SK-N-SH (cell line): ENCODE data around the gene MAPK8IP3. TPM values are rescaled to one million over a fixed set of nuclear protein-coding genes. Genes with fewer than 3 reads are reported as not detected.
A peak's percentile ranks its signal among the peaks of the same experiment; 100 is the strongest.
"Not testable (repeated sequence)": the region's sequence is repeated elsewhere in the genome, so short reads cannot be mapped to it uniquely, and the experiment has no call there.

Experiments
- CTCF ChIA-PET: fragments of 300-600, 350-600 bp; formaldehyde crosslinking; extraction: SDS; loops from one replicate; lab custom pipeline; 2021; lab: Yijun Ruan, JAX
- POLR2A ChIA-PET: fragments of 350-600 bp; sonication (Branson Sonifier 250); formaldehyde crosslinking; extraction: SDS; loops from one replicate; lab custom pipeline; 2020; ENCODE audit warnings: antibody characterized with exemption, inconsistent platforms; lab: Yijun Ruan, JAX
- DNase-seq: peaks from one replicate; pipeline ENCODE4 v3.0.0; 2012
- H2AFZ ChIP-seq: fragments of 200-600 bp; sonication (generic); 2 replicates; pipeline ENCODE4 v1.8.1; 2016; ENCODE audit warnings: antibody characterized with exemption, mild to moderate bottlenecking, low read depth
- H3F3A ChIP-seq: fragments of 200-600 bp; sonication (generic); replicated peaks from 2 replicates; pipeline ENCODE3; 2016; ENCODE audit warnings: antibody characterized with exemption, mild to moderate bottlenecking; ENCODE audit not compliant: insufficient read depth
- H3K27ac ChIP-seq, 2 experiments: fragments of 200-500 bp in 1 of 2; fragments of 200-600 bp in 1 of 2; sonication (Bioruptor generic) in 1 of 2; sonication (generic), shearing (Covaris generic) in 1 of 2; 2 replicates each; pipeline versions ENCODE4 v1.5.1 to v1.6.1; 2014 to 2016; ENCODE audit warnings: low read depth in 2 of 2, inconsistent platforms in 1 of 2, low read length in 1 of 2, mild to moderate bottlenecking in 1 of 2, mixed read lengths in 1 of 2
- H3K27me3 ChIP-seq: fragments of 200-600 bp; sonication (generic), shearing (Covaris generic); 2 replicates; pipeline ENCODE4 v1.6.1; 2016; ENCODE audit warnings: mixed run types; ENCODE audit not compliant: insufficient read depth
- H3K36me3 ChIP-seq, 2 experiments: fragments of 200-500 bp in 1 of 2; fragments of 200-600 bp in 1 of 2; sonication (Bioruptor generic) in 1 of 2; sonication (generic) in 1 of 2; replicated peaks in 1 of 2; 2 replicates each; pipeline versions ENCODE3 to v1.5.1; 2014 to 2016; ENCODE audit warnings: low read length in 1 of 2, mild to moderate bottlenecking in 1 of 2; ENCODE audit not compliant: insufficient read depth in 2 of 2, control insufficient read depth in 1 of 2
- H3K4me1 ChIP-seq, 2 experiments: fragments of 200-500 bp in 1 of 2; fragments of 200-600 bp in 1 of 2; sonication (Bioruptor generic) in 1 of 2; sonication (generic), shearing (Covaris generic) in 1 of 2; 2 replicates each; pipeline versions ENCODE4 v1.5.1 to v1.6.1; 2014 to 2016; ENCODE audit warnings: low read depth in 1 of 2, low read length in 1 of 2, mixed run types in 1 of 2; ENCODE audit not compliant: insufficient read depth in 2 of 2, control insufficient read depth in 1 of 2
- H3K4me2 ChIP-seq: fragments of 200-600 bp; sonication (generic), shearing (Covaris generic); 2 replicates; pipeline ENCODE4 v1.6.1; 2017; ENCODE audit warnings: mixed run types
- H3K4me3 ChIP-seq, 2 experiments: fragments of 200-500 bp in 1 of 2; fragments of 200-600 bp in 1 of 2; sonication (Bioruptor generic) in 1 of 2; sonication (generic), shearing (Covaris generic) in 1 of 2; 2 replicates each; pipeline versions ENCODE4 v1.5.1 to v1.8.1; 2014 to 2016; ENCODE audit warnings: low read depth in 2 of 2, inconsistent platforms in 1 of 2, low read length in 1 of 2, mild to moderate bottlenecking in 1 of 2, mixed read lengths in 1 of 2, moderate library complexity in 1 of 2
- H3K79me2 ChIP-seq: fragments of 200-600 bp; sonication (generic); 2 replicates; pipeline ENCODE4 v1.8.1; 2017; ENCODE audit warnings: mild to moderate bottlenecking; ENCODE audit not compliant: insufficient read depth
- H3K9ac ChIP-seq: fragments of 200-600 bp; sonication (generic); 2 replicates; pipeline ENCODE4 v1.6.1; 2017; ENCODE audit warnings: mixed run types
- H3K9me2 ChIP-seq: fragments of 200-600 bp; sonication (generic); 2 replicates; pipeline ENCODE4 v1.6.1; 2017; ENCODE audit warnings: mixed run types
- H3K9me3 ChIP-seq: fragments of 200-600 bp; sonication (generic); 2 replicates; pipeline ENCODE4 v1.6.1; 2017; ENCODE audit warnings: mixed run types, mild to moderate bottlenecking, moderate library complexity
- H4K20me1 ChIP-seq: fragments of 200-600 bp; sonication (generic); 2 replicates; pipeline ENCODE4 v1.6.1; 2017; ENCODE audit warnings: mild to moderate bottlenecking, mixed run types; ENCODE audit not compliant: insufficient read depth
- CHD2 ChIP-seq: fragments of 150-350 bp; IDR thresholded peaks from 2 replicates; pipeline ENCODE4 v1.6.1; 2018; ENCODE audit warnings: low read length; ENCODE audit not compliant: partially characterized antibody
- CTCF ChIP-seq: fragments of 200-600 bp; sonication (generic); IDR thresholded peaks from 2 replicates; pipeline ENCODE4 v1.6.1; 2017; ENCODE audit warnings: antibody characterized with exemption, mild to moderate bottlenecking, moderate library complexity
- FOXM1 ChIP-seq: IDR thresholded peaks from 2 replicates; pipeline ENCODE4 v1.4.0; 2012; ENCODE audit warnings: low read depth, mild to moderate bottlenecking
- MXI1 ChIP-seq: IDR thresholded peaks from 2 replicates; pipeline ENCODE4 v1.6.1; 2012; ENCODE audit warnings: mild to moderate bottlenecking, low read depth, low read length, improper control_type of control experiment
- NRF1 ChIP-seq: IDR thresholded peaks from 2 replicates; pipeline ENCODE4 v1.6.1; 2012; ENCODE audit warnings: low read depth, mild to moderate bottlenecking, low read length
- RAD21 ChIP-seq: IDR thresholded peaks from 2 replicates; pipeline ENCODE4 v1.6.1; 2012; ENCODE audit warnings: mild to moderate bottlenecking, low read length
- RCOR1 ChIP-seq: fragments of 150-350 bp; IDR thresholded peaks from 2 replicates; pipeline ENCODE4 v1.6.1; 2017; ENCODE audit warnings: antibody characterized with exemption, low read length
- REST ChIP-seq: IDR thresholded peaks from 2 replicates; pipeline ENCODE4 v1.6.1; 2012; ENCODE audit warnings: mild to moderate bottlenecking, low read depth, low read length, moderate library complexity
- SMC3 ChIP-seq: IDR thresholded peaks from 2 replicates; pipeline ENCODE4 v1.6.1; 2012; ENCODE audit warnings: low read depth, low read length, improper control_type of control experiment
- TAF1 ChIP-seq: IDR thresholded peaks from 2 replicates; pipeline ENCODE4 v1.6.1; 2012; ENCODE audit warnings: low read depth, mild to moderate bottlenecking, low read length, moderate library complexity, borderline replicate concordance
- TEAD4 ChIP-seq: IDR thresholded peaks from 2 replicates; pipeline ENCODE4 v1.4.0; 2012; ENCODE audit warnings: mild to moderate bottlenecking, borderline replicate concordance; ENCODE audit not compliant: insufficient read depth
- YY1 ChIP-seq: IDR thresholded peaks from 2 replicates; pipeline ENCODE4 v1.4.0; 2012; ENCODE audit warnings: low read depth, mild to moderate bottlenecking
- WGBS: methylation state at CpG from one replicate; pipeline ENCODE4 v1.1.6; 2017; ENCODE audit warnings: low lambda C conversion rate; 5-methylcytosine and 5-hydroxymethylcytosine counted together
- polyA plus RNA-seq, 3 experiments: library from polyadenylated mRNA; depleted of rRNA; stranded (reverse); fragments of >200 nt; gene quantifications; 2 replicates each; pipeline ENCODE4 v1.2.3, GENCODE V29; 2012

The MAPK8IP3 gene
- polyA plus RNA-seq, 1 of the 3 experiments (the other 2 are of a cell fraction) = 57.3 TPM

- Histone ChIP-seq H3F3A (peaks cover 26% of the 10 kb centered on the region), H3K4me1 (peaks cover 13 to 22% of the 10 kb centered on the region in 2 experiments; a peak in 3 of 4 replicates), H4K20me1 (peaks cover 34% of the 10 kb centered on the region), H2AFZ (peak overlapping the region; percentile 89), H3K36me3 (peaks cover 12 to 21% of the 10 kb centered on the region in 2 experiments), H3K4me2 (peak overlapping the region; percentile 90), H3K79me2 (peaks cover 53% of the 10 kb centered on the region), H3K9ac (peak overlapping the region; percentile 85), H3K4me3 (peak overlapping the region; percentile 82 to 89), H3K27ac (peak overlapping the region; percentile 89 to 91)
- H3K9me3 ChIP-seq, H3K9me2 ChIP-seq, DNase-seq, H3K27me3 ChIP-seq: not testable (repeated sequence)
- WGBS = 2% methylated on average over 16 of the region's 16 CpGs
- ChIA-PET POLR2A (interaction anchor here (0.6 to 1.5 kb wide), 6 partner anchors 9 to 284 kb away, joined by 3 to 9 read pairs (median 4); partner anchors contain the start of genes CRAMP1, FAHD1, HAGH and IFT140), CTCF (interaction anchor here (0.6 to 1.9 kb wide), 34 partner anchors 8 to 357 kb away, joined by 3 to 14 read pairs (median 5); partner anchors contain the start of genes CRAMP1, EME2, IFT140 and JPT2)
- TF ChIP-seq YY1 = 0 out of 2 replicates have a peak, but pooled peaks have one; percentile 30
Observed at GRCh38 chr16:1705324-1705687, 689 bp upstream of the MAPK8IP3 start.

- Histone ChIP-seq H3K27me3 (no peaks in the 10 kb centered on the region), H2AFZ (peak overlapping the region; percentile 77), H3K4me3 (peak overlapping the region; percentile 82 to 89), H3K79me2 (peaks cover 65% of the 10 kb centered on the region), H3K9ac (peak overlapping the region; percentile 85), H3K27ac (peak overlapping the region; percentile 79 to 91; a peak in 3 of 4 replicates), H3K9me2 (no peaks in the 10 kb centered on the region), H3K9me3 (no peaks in the 10 kb centered on the region), H3K4me2 (peak overlapping the region; percentile 97), H3F3A (peaks cover 26% of the 10 kb centered on the region), H3K36me3 (peaks cover 6 to 12% of the 10 kb centered on the region in 2 experiments), H3K4me1 (peaks cover 13 to 22% of the 10 kb centered on the region in 2 experiments; a peak in 3 of 4 replicates), H4K20me1 (peaks cover 44% of the 10 kb centered on the region)
- under 1% methylated on average over 18 of the region's 62 CpGs for WGBS
- ChIA-PET CTCF (interaction anchor here (0.6 to 1.9 kb wide), 33 partner anchors 9 to 429 kb away, joined by 3 to 14 read pairs (median 5); partner anchors contain the start of genes CRAMP1, EME2, IFT140 and JPT2), POLR2A (interaction anchor here (0.5 to 1.5 kb wide), 12 partner anchors 15 to 632 kb away, joined by 3 to 10 read pairs (median 4); partner anchors contain the start of genes CRAMP1, EME2, FAHD1 and HAGH)
- peak; percentile 74 for DNase-seq
- TF ChIP-seq RCOR1 (no peak), RAD21 (no peak), SMC3 (no peak), MXI1 (0 out of 2 replicates have a peak, but pooled peaks have one; percentile 32), NRF1 (peak; percentile 32)
Observed at GRCh38 chr16:1706386-1707192, 594 bp downstream of the MAPK8IP3 start.

GRCh38 chr16:1707193-1707790 is 1.3 kb downstream of the MAPK8IP3 start:
- Histone ChIP-seq H3K4me2 (peak overlapping the region; percentile 97), H3F3A (peaks cover 22% of the 10 kb centered on the region), H3K9ac (peak overlapping the region; percentile 85; the same call in 1 of the 2 replicates), H3K36me3 (peaks cover 6 to 7% of the 10 kb centered on the region in 2 experiments), H3K4me1 (peaks cover 13 to 22% of the 10 kb centered on the region in 2 experiments; a peak in 3 of 4 replicates), H3K9me3 (no peaks in the 10 kb centered on the region), H3K27me3 (no peaks in the 10 kb centered on the region), H2AFZ (no peak overlapping the region), H3K27ac (peak overlapping the region in 1 of 2 experiments; percentile 37; a peak in 2 of 4 replicates), H3K4me3 (peak overlapping the region; percentile 82 to 89), H4K20me1 (peaks cover 47% of the 10 kb centered on the region), H3K9me2 (no peaks in the 10 kb centered on the region), H3K79me2 (peaks cover 72% of the 10 kb centered on the region)
- TF ChIP-seq REST (no peak), TAF1 (no peak), CHD2 (no peak), YY1 (no peak), TEAD4 (no peak), RAD21 (no peak), FOXM1 (no peak), CTCF (no peak)
- CTCF ChIA-PET = interaction anchor here (0.8 to 1.5 kb wide), 3 partner anchors 16 to 212 kb away, joined by 4 to 5 read pairs (median 4); partner anchors contain the start of genes NUBP2 and SPSB3
- WGBS = 20% methylated on average over 12 of the region's 16 CpGs
- peak; percentile 54 for DNase-seq
- POLR2A ChIA-PET = interaction anchor here (1.4 to 1.5 kb wide), 2 partner anchors 21 to 65 kb away, joined by 3 read pairs; partner anchors contain the start of genes EME2 and MRPS34
